OCI-LY7 (cell line): Measurements from ENCODE around the gene OSBPL3. TPM values are rescaled to one million over a fixed set of nuclear protein-coding genes. Genes with fewer than 3 reads are reported as not detected.
A peak's percentile ranks its signal among the peaks of the same experiment; 100 is the strongest.

Experiments
- BruUV-seq: library from RNA; stranded (reverse); fragments of 400-500 nt; replicated peaks from 2 replicates; lab custom pipeline; 2021; lab: Mats Ljungman, UMichigan
- CTCF ChIA-PET: fragments of 300-600 bp; sonication (Branson Sonifier 250); formaldehyde crosslinking; loops from one replicate; lab custom pipeline; 2022; ENCODE audit warnings: antibody characterized with exemption; ENCODE audit not compliant: unreplicated experiment; lab: Charles Lee
- POLR2A ChIA-PET: fragments of 300-600 bp; sonication (Branson Sonifier 250); formaldehyde crosslinking; loops from one replicate; lab custom pipeline; 2022; ENCODE audit warnings: antibody characterized with exemption; lab: Charles Lee
- DNase-seq: peaks from one replicate; pipeline ENCODE4 v3.0.0-alpha.2; 2015; ENCODE audit warnings: low spot score
- H2AFZ ChIP-seq: fragments of 200-600 bp; sonication (generic), shearing (Covaris generic); 2 replicates; pipeline ENCODE4 v1.6.1; 2014; ENCODE audit warnings: mild to moderate bottlenecking, antibody characterized with exemption, low read length, moderate library complexity
- H3K27ac ChIP-seq: fragments of 200-600 bp; sonication (generic); 2 replicates; pipeline ENCODE4 v1.5.1; 2014; ENCODE audit warnings: mixed run types, low read depth, mild to moderate bottlenecking, moderate library complexity, low read length, inconsistent platforms; ENCODE audit not compliant: poor library complexity, severe bottlenecking
- H3K36me3 ChIP-seq: fragments of 200-600 bp; sonication (generic); 2 replicates; pipeline ENCODE4 v1.6.1; 2014; ENCODE audit warnings: mild to moderate bottlenecking, antibody characterized with exemption, low read length, moderate library complexity, mixed read lengths; ENCODE audit not compliant: insufficient read depth
- H3K4me1 ChIP-seq: fragments of 200-600 bp; sonication (generic); 2 replicates; pipeline ENCODE4 v1.5.1; 2014; ENCODE audit warnings: mild to moderate bottlenecking, low read length; ENCODE audit not compliant: insufficient read depth, poor library complexity, severe bottlenecking
- H3K4me2 ChIP-seq: fragments of 200-600 bp; sonication (generic); 2 replicates; pipeline ENCODE4 v1.6.1; 2014; ENCODE audit warnings: mild to moderate bottlenecking, low read length
- H3K4me3 ChIP-seq: fragments of 200-600 bp; sonication (generic); 2 replicates; pipeline ENCODE4 v1.5.1; 2014; ENCODE audit warnings: mild to moderate bottlenecking, low read depth, low read length; ENCODE audit not compliant: poor library complexity, severe bottlenecking
- H3K79me2 ChIP-seq: fragments of 200-600 bp; sonication (generic); 2 replicates; pipeline ENCODE4 v1.6.1; 2016; ENCODE audit warnings: low read depth, mild to moderate bottlenecking, low read length, moderate library complexity, mixed read lengths; ENCODE audit not compliant: insufficient read depth
- H3K9me2 ChIP-seq: fragments of 200-600 bp; sonication (generic); 2 replicates; pipeline ENCODE4 v1.6.1; 2016; ENCODE audit warnings: mild to moderate bottlenecking, low read length, mixed read lengths; ENCODE audit not compliant: insufficient read depth
- H3K9me3 ChIP-seq: fragments of 200-600 bp; sonication (generic); 2 replicates; pipeline ENCODE4 v1.6.1; 2014; ENCODE audit warnings: mild to moderate bottlenecking, mixed run types, low read length, mixed read lengths
- H4K20me1 ChIP-seq: fragments of 200-600 bp; sonication (generic); 2 replicates; pipeline ENCODE4 v1.6.1; 2014; ENCODE audit warnings: mild to moderate bottlenecking, antibody characterized with exemption, low read length, moderate library complexity, mixed read lengths; ENCODE audit not compliant: insufficient read depth
- EZH2phosphoT487 ChIP-seq: fragments of 200-600 bp; sonication (generic); IDR thresholded peaks from 2 replicates; pipeline ENCODE4 v1.6.1; 2018; ENCODE audit warnings: low read depth, borderline replicate concordance, mild to moderate bottlenecking, mixed run types, antibody characterized with exemption, low read length, moderate library complexity, mixed read lengths
- intact Hi-C: fragments of 100-400 bp; cut with micrococcal nuclease; formaldehyde crosslinking; loops from one replicate; pipeline ENCODE4 v1.10.0; 2022; ENCODE audit not compliant: unreplicated experiment
- total RNA-seq, 2 experiments: library from RNA; depleted of rRNA in 1 of 2; stranded (reverse); fragments of >200 nt in 1 of 2; shearing (Covaris generic) in 1 of 2; gene quantifications; 2 replicates each; pipeline ENCODE4 v1.2.3, GENCODE V29; 2014 to 2022
- TF ChIP-seq, protein P1 (sequence below): fragments of 200-600 bp; sonication (generic); conservative IDR thresholded peaks from 2 replicates; pipeline ENCODE4 v1.5.1; 2014; ENCODE audit warnings: mild to moderate bottlenecking, antibody characterized with exemption, low read length, moderate library complexity, mixed read lengths

OSBPL3 gene
- total RNA-seq, 2 experiments from 2014 or later = 28.7 to 79.9 TPM

DNA sequence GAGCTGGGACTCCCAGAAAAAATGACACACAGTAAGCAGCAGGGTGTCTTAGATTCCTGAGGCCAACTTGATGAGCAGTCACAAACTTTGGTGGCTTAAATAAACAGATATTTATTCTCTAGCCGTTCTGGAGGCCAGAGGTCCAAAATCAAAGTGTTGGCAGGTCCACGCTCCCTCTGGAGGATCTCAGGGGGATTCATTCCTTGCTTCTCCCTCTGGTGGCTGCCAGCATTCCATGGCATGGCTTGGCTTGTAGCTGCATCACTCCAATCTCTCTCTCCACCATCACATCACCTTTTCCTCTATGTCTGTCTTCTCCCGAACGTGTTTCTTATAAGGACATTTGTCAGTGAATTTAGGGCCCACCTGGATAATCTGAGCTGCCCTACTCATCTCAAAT is 98.4 kb downstream of the OSBPL3 start:
- Histone ChIP-seq H3K9me3 (no peaks in the 10 kb centered on the region), H2AFZ (no peak overlapping the region), H3K79me2 (peaks cover 54% of the 10 kb centered on the region; the same call in 1 of the 2 replicates), H3K36me3 (peaks cover 35% of the 10 kb centered on the region), H4K20me1 (no peaks in the 10 kb centered on the region), H3K27ac (peak overlapping the region; percentile 17), H3K4me2 (peak overlapping the region; percentile 63), H3K4me1 (peaks cover 97% of the 10 kb centered on the region), H3K4me3 (no peak overlapping the region), H3K9me2 (no peaks in the 10 kb centered on the region)
- CTCF ChIA-PET = interaction anchor here (1.4 kb wide), 1 partner anchor 13 kb away, joined by 3 read pairs; no protein-coding TSS in a partner anchor
- no peak for TF ChIP-seq EZH2phosphoT487
- TF ChIP-seq, protein P1, sequence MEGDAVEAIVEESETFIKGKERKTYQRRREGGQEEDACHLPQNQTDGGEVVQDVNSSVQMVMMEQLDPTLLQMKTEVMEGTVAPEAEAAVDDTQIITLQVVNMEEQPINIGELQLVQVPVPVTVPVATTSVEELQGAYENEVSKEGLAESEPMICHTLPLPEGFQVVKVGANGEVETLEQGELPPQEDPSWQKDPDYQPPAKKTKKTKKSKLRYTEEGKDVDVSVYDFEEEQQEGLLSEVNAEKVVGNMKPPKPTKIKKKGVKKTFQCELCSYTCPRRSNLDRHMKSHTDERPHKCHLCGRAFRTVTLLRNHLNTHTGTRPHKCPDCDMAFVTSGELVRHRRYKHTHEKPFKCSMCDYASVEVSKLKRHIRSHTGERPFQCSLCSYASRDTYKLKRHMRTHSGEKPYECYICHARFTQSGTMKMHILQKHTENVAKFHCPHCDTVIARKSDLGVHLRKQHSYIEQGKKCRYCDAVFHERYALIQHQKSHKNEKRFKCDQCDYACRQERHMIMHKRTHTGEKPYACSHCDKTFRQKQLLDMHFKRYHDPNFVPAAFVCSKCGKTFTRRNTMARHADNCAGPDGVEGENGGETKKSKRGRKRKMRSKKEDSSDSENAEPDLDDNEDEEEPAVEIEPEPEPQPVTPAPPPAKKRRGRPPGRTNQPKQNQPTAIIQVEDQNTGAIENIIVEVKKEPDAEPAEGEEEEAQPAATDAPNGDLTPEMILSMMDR = no peak
- intact Hi-C loops = no loop called here
- DNase-seq = no peak
- no TSS peak for BruUV-seq
- POLR2A ChIA-PET = interaction anchor here (0.6 to 12.6 kb wide), 5 partner anchors 10 to 30 kb away, joined by 3 to 176 read pairs (median 4); no protein-coding TSS in a partner anchor

DNA sequence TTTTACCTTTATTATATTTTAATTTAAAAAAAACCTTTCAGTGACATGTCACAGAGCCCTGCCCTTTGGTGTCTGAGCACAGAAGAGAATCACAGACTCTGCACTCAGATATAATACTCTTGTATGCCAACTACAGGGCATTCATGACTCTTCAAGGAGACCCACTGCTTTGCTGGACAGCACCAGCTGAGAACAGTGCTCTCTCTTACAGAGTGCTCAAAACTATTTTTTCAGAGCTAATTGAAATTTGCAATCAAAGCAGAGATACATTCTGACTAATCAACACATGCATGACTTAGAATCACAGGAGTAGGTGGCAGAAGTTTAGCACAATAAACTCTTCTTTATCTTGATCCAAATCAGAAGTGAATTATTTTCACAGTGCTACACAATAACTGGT is 99.1 kb downstream of the OSBPL3 start:
- H3K4me3 ChIP-seq = no peak overlapping the region
- peaks cover 27% of the 10 kb centered on the region; the same call in 1 of the 2 replicates for H3K36me3 ChIP-seq
- no peaks in the 10 kb centered on the region for H3K9me2 ChIP-seq
- no peak overlapping the region for H2AFZ ChIP-seq
- ChIA-PET CTCF (interaction anchor here (0.5 to 5.3 kb wide), 3 partner anchors 13 to 140 kb away, joined by 3 to 23 read pairs (median 3); no protein-coding TSS in a partner anchor), POLR2A (interaction anchor here (0.6 to 12.6 kb wide), 7 partner anchors 13 to 91 kb away, joined by 3 to 176 read pairs (median 4); no protein-coding TSS in a partner anchor)
- peak overlapping the region; percentile 17 for H3K27ac ChIP-seq
- peaks cover 59% of the 10 kb centered on the region for H3K79me2 ChIP-seq
- H4K20me1 ChIP-seq = no peaks in the 10 kb centered on the region
- DNase-seq = no peak
- BruUV-seq = no TSS peak
- H3K9me3 ChIP-seq = no peaks in the 10 kb centered on the region
- intact Hi-C loops = no loop called here
- H3K4me1 ChIP-seq = peaks cover 98% of the 10 kb centered on the region
- TF ChIP-seq, protein P1 = no peak
- no peak for TF ChIP-seq EZH2phosphoT487
- H3K4me2 ChIP-seq = peak overlapping the region; percentile 63; the same call in 1 of the 2 replicates

DNA sequence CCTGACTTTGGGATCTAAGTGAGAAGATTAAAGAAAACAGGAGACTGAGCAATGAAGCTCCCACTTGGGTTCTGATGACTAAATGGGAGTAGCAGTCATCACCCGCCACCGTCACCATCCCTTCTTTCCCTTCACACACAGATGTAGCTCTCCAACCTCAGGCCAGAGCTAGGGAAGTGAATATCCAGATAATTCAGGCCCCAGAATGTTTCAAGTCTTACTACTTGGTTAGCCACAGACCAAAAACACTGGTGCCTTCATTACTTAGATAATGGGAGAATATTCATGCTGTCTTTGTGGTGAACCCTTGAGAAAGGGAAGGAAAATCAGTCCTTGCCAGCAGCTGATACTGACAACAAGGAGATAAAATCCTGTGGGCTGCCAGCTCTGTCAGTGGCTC is 100.7 kb downstream of the OSBPL3 start:
- ChIA-PET CTCF (interaction anchor here (5.3 kb wide), 1 partner anchor 17 kb away, joined by 23 read pairs; no protein-coding TSS in a partner anchor), POLR2A (interaction anchor here (0.6 to 12.6 kb wide), 11 partner anchors 8 to 72 kb away, joined by 3 to 176 read pairs (median 20); no protein-coding TSS in a partner anchor)
- Histone ChIP-seq H3K79me2 (peaks cover 68% of the 10 kb centered on the region), H4K20me1 (no peaks in the 10 kb centered on the region), H3K36me3 (peaks cover 14% of the 10 kb centered on the region; the same call in 1 of the 2 replicates), H3K4me3 (no peak overlapping the region), H3K9me2 (no peaks in the 10 kb centered on the region), H3K4me1 (peaks cover 98% of the 10 kb centered on the region), H3K4me2 (peak overlapping the region; percentile 82), H3K9me3 (no peaks in the 10 kb centered on the region), H3K27ac (peak overlapping the region; percentile 93), H2AFZ (no peak overlapping the region)
- TF ChIP-seq, protein P1 = no peak
- BruUV-seq = no TSS peak
- intact Hi-C loops = loop anchor here (2.0 to 5.0 kb wide), 3 partner anchors 36 to 193 kb away; no protein-coding TSS in a partner anchor
- no peak for DNase-seq
